HEK293 (cell line): Measurements from ENCODE around the gene NEAT1.

Experiments used
- CTCF ChIA-PET: fragments of 350-600 bp; formaldehyde crosslinking; extraction: SDS; loops from one replicate; lab custom pipeline; 2021; ENCODE audit warnings: antibody characterized with exemption; lab: Yijun Ruan, JAX
- POLR2A ChIA-PET: fragments of 300-600 bp; formaldehyde crosslinking; extraction: SDS; loops from one replicate; lab custom pipeline; 2020; ENCODE audit warnings: antibody characterized with exemption, inconsistent platforms; lab: Yijun Ruan, JAX
- H3K27ac ChIP-seq: fragments of 200-500 bp; sonication (Bioruptor generic); 2 replicates; pipeline ENCODE4 v1.5.1; 2014; ENCODE audit warnings: low read depth, low read length, control low read depth, inconsistent platforms; ENCODE audit errors: extremely low read depth
- H3K36me3 ChIP-seq, 2 experiments: fragments of 200-500 bp in 1 of 2; sonication (Bioruptor generic) in 1 of 2; 1 replicate in 1 of 2; 2 replicates in 1 of 2; pipeline ENCODE4 v1.5.1; 2014 to 2017; ENCODE audit warnings: inconsistent platforms in 2 of 2, low read length in 2 of 2; ENCODE audit not compliant: control insufficient read depth in 2 of 2, insufficient read depth in 1 of 2
- H3K4me1 ChIP-seq: fragments of 200-500 bp; sonication (Bioruptor generic); 2 replicates; pipeline ENCODE4 v1.5.1; 2014; ENCODE audit warnings: mild to moderate bottlenecking, low read length, inconsistent platforms; ENCODE audit not compliant: control insufficient read depth, insufficient read depth
- H3K4me3 ChIP-seq: 2 replicates; pipeline ENCODE4 v1.5.1; 2011; ENCODE audit warnings: low read depth, mild to moderate bottlenecking, control low read depth, low read length, moderate library complexity
- H3K9me3 ChIP-seq: fragments of 200-500 bp; sonication (Bioruptor generic); 2 replicates; pipeline ENCODE4 v1.5.1; 2014; ENCODE audit warnings: low read depth, low read length, inconsistent platforms; ENCODE audit not compliant: control insufficient read depth, insufficient read depth
- BCL11A ChIP-seq: fragments of 450-650 bp; formaldehyde crosslinking; IDR thresholded peaks from 2 replicates; pipeline ENCODE4 v1.5.1; 2016; ENCODE audit warnings: low read depth, missing biosample characterization, missing genetic modification characterization
- HOXC10 ChIP-seq: sonication (generic); formaldehyde crosslinking; IDR thresholded peaks from 2 replicates; pipeline ENCODE4 v1.8.1; 2023; ENCODE audit warnings: mild to moderate bottlenecking, missing genetic modification reagents
- KLF17 ChIP-seq: fragments of 450-650 bp; formaldehyde crosslinking; IDR thresholded peaks from 2 replicates; pipeline ENCODE4 v1.5.1; 2016; ENCODE audit warnings: missing biosample characterization, missing genetic modification characterization
- KLF7 ChIP-seq: fragments of 450-650 bp; formaldehyde crosslinking; IDR thresholded peaks from 2 replicates; pipeline ENCODE4 v1.5.1; 2016; ENCODE audit warnings: missing biosample characterization, missing genetic modification characterization, borderline replicate concordance
- KLF8 ChIP-seq: fragments of 450-650 bp; formaldehyde crosslinking; IDR thresholded peaks from 2 replicates; pipeline ENCODE4 v1.5.1; 2016; ENCODE audit warnings: missing biosample characterization, missing genetic modification characterization
- REPIN1 ChIP-seq: fragments of 450-650 bp; formaldehyde crosslinking; IDR thresholded peaks from 2 replicates; pipeline ENCODE4 v1.5.1; 2017; ENCODE audit warnings: missing biosample characterization, missing genetic modification characterization, low read depth
- SETDB1 ChIP-seq: IDR thresholded peaks from one replicate; pipeline ENCODE4 v1.6.1; 2017; ENCODE audit warnings: mild to moderate bottlenecking, low read length, moderate library complexity, mixed read lengths; ENCODE audit not compliant: insufficient read length
- SP2 ChIP-seq: fragments of 450-650 bp; formaldehyde crosslinking; IDR thresholded peaks from 2 replicates; pipeline ENCODE4 v1.5.1; 2016; ENCODE audit warnings: missing biosample characterization, missing genetic modification characterization
- ZBTB11 ChIP-seq: fragments of 450-650 bp; formaldehyde crosslinking; conservative IDR thresholded peaks from 2 replicates; pipeline ENCODE4 v1.5.1; 2016; ENCODE audit warnings: low read depth, missing biosample characterization, missing genetic modification characterization
- ZBTB21 ChIP-seq: fragments of 450-650 bp; formaldehyde crosslinking; IDR thresholded peaks from 2 replicates; pipeline ENCODE4 v1.5.1; 2017; ENCODE audit warnings: missing biosample characterization, missing genetic modification characterization
- ZFP41 ChIP-seq: fragments of 450-650 bp; formaldehyde crosslinking; IDR thresholded peaks from 2 replicates; pipeline ENCODE4 v1.5.1; 2016; ENCODE audit warnings: missing biosample characterization, missing genetic modification characterization, borderline replicate concordance
- ZNF132 ChIP-seq: fragments of 450-650 bp; formaldehyde crosslinking; IDR thresholded peaks from 2 replicates; pipeline ENCODE4 v1.5.1; 2017; ENCODE audit warnings: missing biosample characterization, missing genetic modification characterization, borderline replicate concordance
- ZNF18 ChIP-seq: fragments of 450-650 bp; formaldehyde crosslinking; IDR thresholded peaks from 2 replicates; pipeline ENCODE4 v1.5.1; 2016; ENCODE audit warnings: missing biosample characterization, missing genetic modification characterization
- ZNF184 ChIP-seq: fragments of 450-650 bp; IDR thresholded peaks from 2 replicates; pipeline ENCODE4 v1.5.1; 2018; ENCODE audit warnings: missing biosample characterization, mild to moderate bottlenecking, missing genetic modification characterization
- ZNF23 ChIP-seq: fragments of 450-650 bp; formaldehyde crosslinking; IDR thresholded peaks from 2 replicates; pipeline ENCODE4 v1.5.1; 2016; ENCODE audit warnings: missing biosample characterization, missing genetic modification characterization, borderline replicate concordance
- ZNF24 ChIP-seq: fragments of 450-650 bp; formaldehyde crosslinking; IDR thresholded peaks from 2 replicates; pipeline ENCODE4 v1.5.1; 2016; ENCODE audit warnings: missing biosample characterization, missing genetic modification characterization
- ZNF324 ChIP-seq: fragments of 450-650 bp; formaldehyde crosslinking; IDR thresholded peaks from 2 replicates; pipeline ENCODE4 v1.5.1; 2016; ENCODE audit warnings: missing biosample characterization, missing genetic modification characterization
- ZNF354C ChIP-seq: fragments of 450-650 bp; formaldehyde crosslinking; IDR thresholded peaks from 2 replicates; pipeline ENCODE4 v1.5.1; 2016; ENCODE audit warnings: missing biosample characterization, missing genetic modification characterization, low read depth, borderline replicate concordance
- ZNF366 ChIP-seq: fragments of 450-650 bp; formaldehyde crosslinking; conservative IDR thresholded peaks from 2 replicates; pipeline ENCODE4 v1.5.1; 2016; ENCODE audit warnings: missing biosample characterization, missing genetic modification characterization
- ZNF416 ChIP-seq: fragments of 450-650 bp; formaldehyde crosslinking; IDR thresholded peaks from 2 replicates; pipeline ENCODE4 v1.5.1; 2016; ENCODE audit warnings: missing biosample characterization, missing genetic modification characterization
- ZNF488 ChIP-seq: fragments of 450-650 bp; formaldehyde crosslinking; IDR thresholded peaks from 2 replicates; pipeline ENCODE4 v1.5.1; 2016; ENCODE audit warnings: missing biosample characterization, missing genetic modification characterization
- ZNF580 ChIP-seq: fragments of 450-650 bp; formaldehyde crosslinking; IDR thresholded peaks from 2 replicates; pipeline ENCODE4 v1.5.1; 2016; ENCODE audit warnings: missing biosample characterization, missing genetic modification characterization
- ZNF624 ChIP-seq: fragments of 450-650 bp; formaldehyde crosslinking; IDR thresholded peaks from 2 replicates; pipeline ENCODE4 v1.5.1; 2017; ENCODE audit warnings: missing biosample characterization, missing genetic modification characterization
- ZNF747 ChIP-seq: fragments of 450-650 bp; formaldehyde crosslinking; IDR thresholded peaks from 2 replicates; pipeline ENCODE4 v1.5.1; 2016; ENCODE audit warnings: missing biosample characterization, missing genetic modification characterization
- ZSCAN16 ChIP-seq: fragments of 450-650 bp; formaldehyde crosslinking; IDR thresholded peaks from 2 replicates; pipeline ENCODE4 v1.5.1; 2016; ENCODE audit warnings: missing biosample characterization, missing genetic modification characterization
- ZSCAN30 ChIP-seq: fragments of 450-650 bp; IDR thresholded peaks from 2 replicates; pipeline ENCODE4 v1.5.1; 2018; ENCODE audit warnings: missing biosample characterization, mild to moderate bottlenecking, missing genetic modification characterization, moderate library complexity

Gene NEAT1

GRCh38 chr11:65420979-65421793 lies 1.4 kb upstream of the NEAT1 start (continued):
- TF ChIP-seq SP2 (tag by site-specific recombination) (peak; percentile 61), ZNF324 (tag by site-specific recombination) (peak; percentile 29; the same call in 1 of the 2 replicates), ZSCAN16 (no peak), ZNF580 (tag by site-specific recombination) (no peak), HOXC10 (CRISPR knock-in tag) (no peak), ZNF366 (peak; percentile 83), ZNF624 (tag by site-specific recombination) (no peak), ZFP41 (tag by site-specific recombination) (no peak), REPIN1 (tag by site-specific recombination) (no peak), ZNF132 (tag by site-specific recombination) (no peak), ZBTB11 (tag by site-specific recombination) (0 out of 2 replicates have a peak, but pooled peaks have one; percentile 16), ZNF354C (tag by site-specific recombination) (no peak), KLF17 (tag by site-specific recombination) (peak; percentile 98), SETDB1 (no peak), ZNF18 (tag by site-specific recombination) (no peak), ZNF23 (tag by site-specific recombination) (no peak)
- TF ChIP-seq, all 188 proteins: peak for 54

GRCh38 chr11:65421794-65422632 lies 585 bp upstream of the NEAT1 start:
- Histone ChIP-seq H3K4me1 (peaks cover 6% of the 10 kb centered on the region; the same call in 1 of the 2 replicates), H3K4me3 (peak overlapping the region; percentile 70), H3K27ac (peak overlapping the region; percentile 98), H3K36me3 (peaks cover 0 to 43% of the 10 kb centered on the region in 2 experiments; a peak in 1 of 3 replicates), H3K9me3 (no peaks in the 10 kb centered on the region)
- CTCF ChIA-PET: interaction anchor here (0.7 to 1.0 kb wide), 3 partner anchors 15 to 202 kb away, joined by 3 to 4 read pairs (median 3); no protein-coding TSS in a partner anchor
- POLR2A ChIA-PET: interaction anchor here (0.6 to 16.9 kb wide), 49 partner anchors 7 to 643 kb away, joined by 3 to 1129 read pairs (median 5); partner anchors contain the start of genes CCDC85B, CDC42EP2, DPF2 and FAM89B
- TF ChIP-seq BCL11A (tag by site-specific recombination) (peak; percentile 85), ZNF184 (tag by site-specific recombination) (no peak; the same call in 1 of the 2 replicates), ZNF488 (0 out of 2 replicates have a peak, but pooled peaks have one; percentile 16), KLF17 (tag by site-specific recombination) (peak; percentile 78), ZNF747 (tag by site-specific recombination) (no peak), ZSCAN30 (tag by site-specific recombination) (peak; percentile 72), ZBTB21 (tag by site-specific recombination) (peak; percentile 81), KLF8 (peak; percentile 95), ZNF24 (tag by site-specific recombination) (peak; percentile 66), SP2 (tag by site-specific recombination) (0 out of 2 replicates have a peak, but pooled peaks have one; percentile 17), ZNF416 (no peak), KLF7 (tag by site-specific recombination) (peak; percentile 85; the same call in 1 of the 2 replicates)
